H9 (cell line): ENCODE measurements around the gene PIP4K2A. TPM values are rescaled to one million over a fixed set of nuclear protein-coding genes. Genes with fewer than 3 reads are reported as not detected.

Source experiments
- DNase-seq: peaks from one replicate; pipeline ENCODE4 v3.0.0-alpha.2; 2017
- H2AFZ ChIP-seq: one replicate; pipeline ENCODE4 v1.6.1; 2013; ENCODE audit warnings: mild to moderate bottlenecking, low read length, control low read depth, moderate library complexity
- H2AK5ac ChIP-seq: 2 replicates; pipeline ENCODE4 v1.6.1; 2013; ENCODE audit warnings: low read length, control low read depth, mixed read lengths; ENCODE audit not compliant: insufficient read length
- H2BK120ac ChIP-seq: one replicate; pipeline ENCODE4 v1.6.1; 2013; ENCODE audit warnings: low read depth, mild to moderate bottlenecking, low read length, control low read depth, inconsistent platforms; ENCODE audit not compliant: poor library complexity, severe bottlenecking
- H2BK12ac ChIP-seq: 2 replicates; pipeline ENCODE4 v1.6.1; 2013; ENCODE audit warnings: low read length, control low read depth, mixed read lengths, low read depth; ENCODE audit not compliant: insufficient read length
- H2BK15ac ChIP-seq: 2 replicates; pipeline ENCODE4 v1.6.1; 2013; ENCODE audit warnings: low read depth, low read length, control low read depth
- H2BK20ac ChIP-seq: one replicate; pipeline ENCODE4 v1.6.1; 2013; ENCODE audit warnings: low read depth, mild to moderate bottlenecking, low read length, control low read depth, inconsistent platforms; ENCODE audit not compliant: poor library complexity, severe bottlenecking
- H2BK5ac ChIP-seq: 2 replicates; pipeline ENCODE4 v1.6.1; 2013; ENCODE audit warnings: low read length, control low read depth, mixed read lengths; ENCODE audit not compliant: insufficient read length
- H3K14ac ChIP-seq: 2 replicates; pipeline ENCODE4 v1.6.1; 2013; ENCODE audit warnings: low read length, control low read depth; ENCODE audit not compliant: insufficient read depth
- H3K18ac ChIP-seq: 2 replicates; pipeline ENCODE4 v1.6.1; 2013; ENCODE audit warnings: low read depth, mild to moderate bottlenecking, mixed read lengths, low read length, control low read depth; ENCODE audit not compliant: insufficient read length
- H3K23ac ChIP-seq: 2 replicates; pipeline ENCODE4 v1.6.1; 2013; ENCODE audit warnings: low read length, control low read depth, mixed read lengths, low read depth; ENCODE audit not compliant: insufficient read length
- H3K23me2 ChIP-seq: 2 replicates; pipeline ENCODE4 v1.6.1; 2013; ENCODE audit warnings: low read depth, mild to moderate bottlenecking, mixed read lengths, low read length, control low read depth; ENCODE audit not compliant: insufficient read length, poor library complexity, severe bottlenecking
- H3K27ac ChIP-seq: 2 replicates; pipeline ENCODE4 v1.5.1; 2013; ENCODE audit warnings: low read length, control low read depth, mixed read lengths, low read depth; ENCODE audit not compliant: insufficient read length
- H3K27me3 ChIP-seq: 2 replicates; pipeline ENCODE4 v1.6.1; 2013; ENCODE audit warnings: low read length, control low read depth, inconsistent platforms; ENCODE audit not compliant: insufficient read depth
- H3K4ac ChIP-seq: 2 replicates; pipeline ENCODE4 v1.6.1; 2013; ENCODE audit warnings: low read depth, mild to moderate bottlenecking, control low read depth, inconsistent platforms, low read length, moderate library complexity
- H3K4me1 ChIP-seq: 2 replicates; pipeline ENCODE4 v1.6.1; 2013; ENCODE audit warnings: low read length, control low read depth, inconsistent platforms; ENCODE audit not compliant: insufficient read depth
- H3K4me2 ChIP-seq: 2 replicates; pipeline ENCODE4 v1.6.1; 2013; ENCODE audit warnings: low read length, control low read depth, mixed read lengths; ENCODE audit not compliant: insufficient read length, insufficient read depth
- H3K56ac ChIP-seq: 2 replicates; pipeline ENCODE4 v1.6.1; 2013; ENCODE audit warnings: low read depth, mild to moderate bottlenecking, mixed read lengths, low read length, control low read depth; ENCODE audit not compliant: insufficient read length
- H3K79me1 ChIP-seq: 2 replicates; pipeline ENCODE4 v1.6.1; 2013; ENCODE audit warnings: low read depth, mild to moderate bottlenecking, moderate library complexity, low read length, control low read depth, inconsistent platforms; ENCODE audit not compliant: insufficient read depth, poor library complexity, severe bottlenecking
- H3K79me2 ChIP-seq: 2 replicates; pipeline ENCODE4 v1.6.1; 2013; ENCODE audit warnings: low read length, control low read depth, inconsistent platforms; ENCODE audit not compliant: insufficient read depth
- H3K9ac ChIP-seq: 2 replicates; pipeline ENCODE4 v1.6.1; 2013; ENCODE audit warnings: low read length, control low read depth, mixed read lengths; ENCODE audit not compliant: insufficient read length; ENCODE audit errors: extremely low read depth
- H3K9me3 ChIP-seq: one replicate; pipeline ENCODE4 v1.6.1; 2013; ENCODE audit warnings: low read depth, low read length, inconsistent platforms; ENCODE audit not compliant: control insufficient read depth
- H3T11ph ChIP-seq: one replicate; pipeline ENCODE4 v1.6.1; 2013; ENCODE audit warnings: mild to moderate bottlenecking, low read length, control low read depth, inconsistent platforms
- H4K20me1 ChIP-seq: one replicate; pipeline ENCODE4 v1.6.1; 2013; ENCODE audit not compliant: control insufficient read depth, insufficient read length, insufficient read depth
- H4K5ac ChIP-seq: 2 replicates; pipeline ENCODE4 v1.6.1; 2013; ENCODE audit warnings: low read depth, mild to moderate bottlenecking, mixed read lengths, low read length, control low read depth; ENCODE audit not compliant: insufficient read length
- H4K8ac ChIP-seq: replicated peaks from 2 replicates; pipeline ENCODE4 v1.6.1; 2013; ENCODE audit warnings: low read length, control low read depth, mixed read lengths, low read depth; ENCODE audit not compliant: insufficient read length
- H4K91ac ChIP-seq: 2 replicates; pipeline ENCODE4 v1.6.1; 2013; ENCODE audit warnings: low read depth, mild to moderate bottlenecking, moderate library complexity, mixed read lengths, low read length, control low read depth; ENCODE audit not compliant: insufficient read length
- H3K27ac Mint-ChIP-seq, 3 experiments: 2 replicates in 2 of 3; 3 replicates in 1 of 3; pipeline ENCODE4 v1.8.0; 2020 to 2021; ENCODE audit warnings: mixed read lengths in 3 of 3, mild to moderate bottlenecking in 1 of 3, moderate library complexity in 1 of 3
- H3K27me3 Mint-ChIP-seq: 2 replicates; pipeline ENCODE4 v1.8.0; 2021; ENCODE audit warnings: low read depth, mild to moderate bottlenecking, moderate library complexity, mixed read lengths
- H3K36me3 Mint-ChIP-seq, 3 experiments: 2 replicates in 2 of 3; 3 replicates in 1 of 3; pipeline ENCODE4 v1.8.0; 2020 to 2021; ENCODE audit warnings: low read depth in 3 of 3, mixed read lengths in 3 of 3; ENCODE audit not compliant: insufficient read depth in 1 of 3
- H3K4me1 Mint-ChIP-seq, 2 experiments: 2 replicates each; pipeline ENCODE4 v1.8.0; 2020; ENCODE audit warnings: mixed read lengths in 2 of 2
- H3K4me3 Mint-ChIP-seq, 2 experiments: 2 replicates in 1 of 2; 3 replicates in 1 of 2; pipeline ENCODE4 v1.8.0; 2020 to 2021; ENCODE audit warnings: mild to moderate bottlenecking in 2 of 2, mixed read lengths in 2 of 2, moderate library complexity in 1 of 2
- H3K9me3 Mint-ChIP-seq, 2 experiments: 2 replicates in 1 of 2; 3 replicates in 1 of 2; pipeline ENCODE4 v1.8.0; 2020; ENCODE audit warnings: mild to moderate bottlenecking in 2 of 2, mixed read lengths in 2 of 2, moderate library complexity in 1 of 2
- WGBS: extraction: QIAGEN DNeasy Blood & Tissue Kit; methylation state at CpG from one replicate; pipeline ENCODE4 v1.1.7; 2013; ENCODE audit warnings: missing lambda C conversion rate, low lambda C conversion rate, mixed read lengths; ENCODE audit not compliant: insufficient read length; ENCODE audit errors: extremely low coverage; 5-methylcytosine and 5-hydroxymethylcytosine counted together
- total RNA-seq: library from RNA; stranded (reverse); gene quantifications from 2 replicates; pipeline ENCODE4 v1.2.1, GENCODE V29; 2021
- TF ChIP-seq, protein P1 (sequence below): fragments of 200-600 bp; sonication (generic); conservative IDR thresholded peaks from 3 replicates; pipeline ENCODE4 v1.8.0; 2021; ENCODE audit warnings: antibody characterized with exemption, mild to moderate bottlenecking

The PIP4K2A gene
- total RNA-seq, 1 experiment from 2014 or later, result 33.6 TPM

DNA sequence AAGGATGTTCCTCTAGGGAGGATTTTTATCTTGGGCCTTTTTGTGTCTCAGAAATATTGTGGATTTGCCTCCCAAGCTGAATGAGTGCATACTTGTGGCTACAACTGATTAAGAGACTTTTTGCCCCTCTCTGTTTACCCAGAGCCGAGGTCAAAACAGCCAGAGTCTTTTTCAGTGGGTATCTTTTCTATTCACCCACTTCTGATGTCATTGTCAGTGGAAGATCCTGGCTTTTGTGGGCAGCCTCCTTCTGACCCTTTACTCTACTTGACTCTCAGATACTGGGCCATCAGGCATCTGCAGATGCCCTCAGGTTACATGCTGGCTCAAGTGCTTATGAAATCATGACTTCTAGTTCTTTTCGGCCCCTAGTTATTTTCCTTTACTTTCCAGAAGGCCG is 19.6 kb upstream of the PIP4K2A start:
- Histone ChIP-seq H4K20me1 (no peaks in the 10 kb centered on the region), H3K18ac (no peak overlapping the region), H3K23me2 (no peaks in the 10 kb centered on the region), H3K9ac (no peak overlapping the region), H2BK120ac (no peak overlapping the region), H3K14ac (no peak overlapping the region), H3K9me3 (no peaks in the 10 kb centered on the region), H3K27me3 (no peaks in the 10 kb centered on the region), H3T11ph (no peak overlapping the region), H2BK20ac (no peak overlapping the region), H3K23ac (no peak overlapping the region), H3K4me2 (no peak overlapping the region), H2BK12ac (no peak overlapping the region), H3K79me1 (no peaks in the 10 kb centered on the region), H3K27ac (no peak overlapping the region), H4K5ac (no peak overlapping the region), H3K56ac (no peak overlapping the region), H2AK5ac (no peak overlapping the region), H3K4ac (no peak overlapping the region), H3K4me1 (no peaks in the 10 kb centered on the region), H2BK5ac (no peak overlapping the region), H2AFZ (no peak overlapping the region), H2BK15ac (no peak overlapping the region), H3K79me2 (no peaks in the 10 kb centered on the region), H4K8ac (no peak overlapping the region), H4K91ac (no peak overlapping the region)
- WGBS, result no CpG with 5 or more reads among the region's 3 CpGs
- Mint-ChIP-seq H3K4me1 (no peaks in the 10 kb centered on the region), H3K27me3 (no peaks in the 10 kb centered on the region), H3K9me3 (peaks cover 0 to 4% of the 10 kb centered on the region in 2 experiments; a peak in 1 of 5 replicates), H3K4me3 (no peak overlapping the region), H3K36me3 (peaks cover 0 to 4% (median 0%) of the 10 kb centered on the region in 3 experiments; a peak in 1 of 7 replicates), H3K27ac (no peak overlapping the region)
- TF ChIP-seq, protein P1, sequence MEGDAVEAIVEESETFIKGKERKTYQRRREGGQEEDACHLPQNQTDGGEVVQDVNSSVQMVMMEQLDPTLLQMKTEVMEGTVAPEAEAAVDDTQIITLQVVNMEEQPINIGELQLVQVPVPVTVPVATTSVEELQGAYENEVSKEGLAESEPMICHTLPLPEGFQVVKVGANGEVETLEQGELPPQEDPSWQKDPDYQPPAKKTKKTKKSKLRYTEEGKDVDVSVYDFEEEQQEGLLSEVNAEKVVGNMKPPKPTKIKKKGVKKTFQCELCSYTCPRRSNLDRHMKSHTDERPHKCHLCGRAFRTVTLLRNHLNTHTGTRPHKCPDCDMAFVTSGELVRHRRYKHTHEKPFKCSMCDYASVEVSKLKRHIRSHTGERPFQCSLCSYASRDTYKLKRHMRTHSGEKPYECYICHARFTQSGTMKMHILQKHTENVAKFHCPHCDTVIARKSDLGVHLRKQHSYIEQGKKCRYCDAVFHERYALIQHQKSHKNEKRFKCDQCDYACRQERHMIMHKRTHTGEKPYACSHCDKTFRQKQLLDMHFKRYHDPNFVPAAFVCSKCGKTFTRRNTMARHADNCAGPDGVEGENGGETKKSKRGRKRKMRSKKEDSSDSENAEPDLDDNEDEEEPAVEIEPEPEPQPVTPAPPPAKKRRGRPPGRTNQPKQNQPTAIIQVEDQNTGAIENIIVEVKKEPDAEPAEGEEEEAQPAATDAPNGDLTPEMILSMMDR, result no peak
- DNase-seq, result no peak
